GM19099 (cell line): ENCODE data around the gene DGKI.

Experiments used
- POLR2A ChIP-seq: IDR thresholded peaks from 3 replicates; pipeline ENCODE4 v1.6.1; 2011; ENCODE audit warnings: low read depth; ENCODE audit not compliant: insufficient read length; ENCODE audit errors: extremely low read depth

The DGKI gene

DNA sequence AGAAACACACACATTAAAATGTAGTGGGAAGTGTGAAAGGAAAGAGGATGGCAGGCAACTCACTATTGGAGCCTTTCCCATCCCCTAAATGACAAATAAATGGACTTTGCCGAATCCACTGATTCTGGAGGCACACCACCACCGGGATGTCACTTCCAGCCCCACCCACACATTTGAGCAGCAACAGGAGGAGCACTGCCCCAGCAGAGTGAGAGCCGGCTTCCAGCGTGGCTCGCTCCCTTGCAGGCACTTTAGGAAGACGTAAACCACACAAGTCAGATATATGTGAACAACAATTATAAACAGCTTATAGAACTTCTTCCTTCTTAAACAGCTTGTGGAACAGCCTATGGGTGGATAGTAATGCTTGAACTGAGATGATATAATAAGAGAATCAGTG is 191.0 kb downstream of the DGKI start:
- no peak for TF ChIP-seq POLR2A

DNA sequence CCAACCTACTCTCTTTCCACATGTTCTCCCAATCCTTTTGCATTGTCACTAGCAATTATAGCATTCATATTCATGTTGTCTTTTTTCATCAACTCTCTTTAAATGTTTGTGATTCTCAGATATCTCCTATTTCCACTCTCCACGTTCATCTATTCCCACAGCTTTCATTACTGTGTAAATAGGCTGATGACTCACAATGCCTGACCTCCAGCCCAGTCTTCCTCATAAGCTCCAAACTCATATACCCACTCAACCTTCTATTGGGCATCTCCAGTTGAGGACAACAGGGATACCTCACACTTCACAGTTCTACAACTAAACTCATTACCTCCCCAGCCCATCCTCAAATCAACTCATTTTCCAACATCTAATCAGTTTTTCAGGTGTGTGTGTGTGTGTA is 194.1 kb downstream of the DGKI start:
- TF ChIP-seq POLR2A, result no peak

DNA sequence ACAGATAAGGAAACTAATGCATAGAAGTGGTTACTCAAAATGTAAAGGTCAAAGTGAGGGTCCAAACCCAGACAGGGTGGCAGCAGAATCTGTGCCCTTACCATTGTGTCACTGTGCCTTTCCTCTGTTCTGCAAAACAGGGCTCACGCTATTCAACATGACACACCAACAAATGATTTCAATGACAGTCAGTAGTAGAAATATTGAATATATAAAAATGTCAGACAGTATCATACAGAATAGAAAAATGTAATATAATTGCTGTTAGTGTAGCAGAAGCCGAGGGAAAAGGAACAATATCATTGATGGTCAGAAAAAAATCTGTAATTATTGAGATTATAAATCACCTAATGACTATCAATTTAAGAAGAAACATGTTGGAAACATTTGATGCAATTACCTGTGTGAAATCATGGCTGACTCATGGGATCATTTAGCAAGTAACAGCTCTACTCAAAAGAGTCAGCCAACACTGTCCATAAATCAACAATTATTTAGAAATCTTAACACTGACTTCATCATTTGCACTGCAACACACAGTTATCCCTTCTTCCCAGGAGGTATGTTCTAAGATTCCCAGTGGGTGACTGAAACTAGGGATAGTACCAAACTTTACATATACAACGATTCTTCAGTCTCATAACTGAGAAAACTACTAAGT is 198.7 kb downstream of the DGKI start:
- TF ChIP-seq POLR2A, result no peak

DNA sequence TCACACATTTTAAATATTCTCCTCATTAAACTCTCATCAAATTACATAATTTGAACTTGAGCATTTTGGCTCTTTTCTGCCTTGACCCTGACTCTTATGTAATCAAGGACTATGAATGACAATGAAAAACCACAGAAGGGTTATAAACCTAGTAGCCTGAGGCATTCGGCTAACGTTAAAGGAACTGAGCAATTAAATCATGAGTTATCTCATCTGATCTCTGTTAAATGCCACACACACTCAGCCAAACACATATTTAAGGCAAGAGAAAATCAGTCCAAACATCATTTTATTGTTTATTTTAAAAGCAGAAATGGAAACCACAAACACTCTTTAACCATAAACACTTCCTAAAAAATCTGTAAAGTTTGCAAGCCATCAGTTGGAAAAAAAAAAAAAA is 204.3 kb downstream of the DGKI start:
- TF ChIP-seq POLR2A, result no peak

DNA sequence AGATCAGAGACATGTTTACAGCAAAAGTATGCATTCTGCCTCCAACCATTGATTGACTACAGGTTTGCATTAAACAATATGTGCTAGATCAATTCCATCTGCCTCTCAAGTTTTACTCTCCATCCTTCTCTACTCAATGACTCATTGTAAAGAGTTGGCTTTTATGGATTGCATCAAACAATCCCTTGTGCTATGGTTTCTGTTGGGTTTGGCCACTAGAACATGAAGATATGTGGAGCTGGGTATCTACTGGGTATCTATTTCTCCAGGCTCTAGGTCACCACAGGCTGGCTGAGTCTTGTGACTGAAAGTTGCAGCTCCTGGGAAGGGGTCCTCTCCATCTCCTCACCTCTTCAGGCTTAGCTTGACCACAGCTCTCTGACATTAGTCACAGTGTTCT is 204.7 kb downstream of the DGKI start:
- TF ChIP-seq POLR2A, result no peak

DNA sequence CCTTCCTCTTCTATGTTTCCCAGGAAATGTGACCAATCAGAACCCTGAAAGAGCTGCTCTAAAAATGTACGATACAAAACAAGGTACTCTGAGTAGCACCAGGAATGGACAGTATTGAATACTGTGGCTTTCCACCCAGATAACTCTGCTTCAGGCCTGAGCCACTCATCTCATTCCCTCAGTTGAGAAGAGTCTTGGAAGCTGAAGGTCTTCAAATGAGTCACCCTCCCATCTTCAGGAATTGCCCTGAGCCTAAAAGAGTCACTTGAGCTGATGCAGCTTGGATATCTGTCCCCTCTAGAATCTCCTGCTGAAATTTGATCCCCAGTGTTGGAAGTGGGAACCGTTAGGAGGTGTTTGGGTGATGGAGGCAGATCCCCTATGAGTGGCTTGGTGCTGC is 210.4 kb downstream of the DGKI start:
- no peak for TF ChIP-seq POLR2A

DNA sequence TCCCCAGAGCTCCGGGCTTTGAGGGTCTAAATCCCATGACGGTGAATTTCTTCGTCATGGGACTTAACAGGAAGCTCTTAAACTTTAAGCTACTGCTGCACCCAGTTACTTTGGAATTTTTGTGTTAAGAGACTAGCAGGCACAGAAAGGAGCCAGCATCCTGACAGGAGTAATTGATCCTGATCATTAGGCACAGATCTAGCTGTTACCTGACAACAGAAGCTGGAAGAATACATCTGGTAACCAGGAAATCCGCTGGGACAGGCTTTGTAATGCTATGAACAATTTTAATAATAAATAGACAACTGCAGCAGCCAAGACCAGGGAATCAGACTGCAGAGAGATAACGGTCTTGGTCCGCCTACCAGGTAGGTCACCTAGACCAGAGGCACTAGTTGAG is 210.9 kb downstream of the DGKI start:
- TF ChIP-seq POLR2A, result no peak

DNA sequence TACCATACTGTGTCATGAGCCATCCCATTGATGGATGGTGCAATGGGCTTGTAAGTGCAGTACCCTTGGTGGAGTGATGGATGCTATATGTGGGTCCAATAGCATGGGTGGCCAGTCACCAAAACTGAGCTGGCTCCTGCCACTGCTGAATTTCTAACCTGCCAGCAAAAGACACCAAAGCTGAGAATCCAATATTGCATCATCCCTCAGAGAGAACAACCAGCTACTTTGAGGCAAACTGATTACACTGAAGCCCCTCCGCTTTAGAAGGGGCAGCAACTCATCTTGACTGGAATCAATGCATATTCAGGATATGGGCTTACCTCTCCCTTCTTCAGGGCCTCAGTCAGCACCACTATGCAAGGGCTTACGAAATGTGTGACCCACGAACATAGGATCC is 211.6 kb downstream of the DGKI start:
- TF ChIP-seq POLR2A, result no peak

DNA sequence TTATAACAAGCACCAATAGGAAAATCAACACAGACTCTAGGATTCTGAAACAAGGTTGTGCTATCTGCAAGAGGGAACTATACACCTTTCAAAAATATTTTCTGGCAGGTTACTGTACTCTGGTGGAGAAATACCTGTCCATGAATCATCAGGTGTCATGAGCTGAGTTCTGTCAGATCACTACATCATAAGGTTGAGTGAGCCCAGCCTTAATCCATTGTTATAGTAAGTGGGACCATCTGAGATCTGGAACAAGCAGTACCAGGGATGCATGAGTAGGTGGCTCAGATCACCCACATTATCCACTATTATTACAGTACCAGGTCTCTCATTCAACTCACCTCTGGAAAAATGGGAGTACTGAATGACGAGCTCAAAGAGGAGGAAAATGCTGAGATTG is 212.4 kb downstream of the DGKI start:
- TF ChIP-seq POLR2A, result no peak

DNA sequence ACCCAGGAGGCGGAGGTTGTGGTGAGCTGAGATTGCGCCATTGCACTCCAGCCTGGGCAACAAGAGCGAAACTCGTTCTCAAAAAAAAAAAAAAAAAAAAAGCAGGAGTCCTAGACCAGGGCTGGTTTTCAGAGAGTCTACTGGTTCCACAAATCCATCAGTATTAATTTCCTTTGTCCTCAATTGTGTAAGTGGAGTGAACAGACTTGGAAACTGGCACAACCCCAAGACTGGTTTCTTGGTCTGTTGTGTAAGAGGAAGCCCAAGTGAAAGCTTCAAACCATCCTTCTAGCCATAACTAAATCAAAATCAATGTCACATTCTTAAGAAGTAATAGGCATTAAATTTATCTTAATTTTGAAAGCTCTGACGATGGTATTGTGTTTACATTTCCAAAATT is 213.6 kb downstream of the DGKI start:
- no peak for TF ChIP-seq POLR2A

DNA sequence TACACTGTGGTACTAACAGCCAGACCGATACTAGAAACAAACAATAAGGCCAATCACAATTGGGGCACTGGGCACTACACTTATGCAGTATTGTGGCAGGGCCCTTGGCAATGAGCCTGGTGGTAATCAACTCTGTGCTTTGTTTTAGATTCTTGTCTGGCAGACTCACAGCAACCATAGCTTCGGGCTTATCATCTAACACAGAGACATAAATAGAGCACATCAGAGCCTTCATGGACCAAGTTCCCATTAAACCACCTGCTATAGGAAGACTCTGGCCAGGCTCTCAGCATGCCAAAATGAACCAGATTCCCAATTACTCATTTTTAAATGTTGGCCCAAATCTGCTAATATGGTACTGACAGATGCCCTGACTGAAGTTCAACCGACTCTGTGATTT is 218.6 kb downstream of the DGKI start:
- no peak for TF ChIP-seq POLR2A

DNA sequence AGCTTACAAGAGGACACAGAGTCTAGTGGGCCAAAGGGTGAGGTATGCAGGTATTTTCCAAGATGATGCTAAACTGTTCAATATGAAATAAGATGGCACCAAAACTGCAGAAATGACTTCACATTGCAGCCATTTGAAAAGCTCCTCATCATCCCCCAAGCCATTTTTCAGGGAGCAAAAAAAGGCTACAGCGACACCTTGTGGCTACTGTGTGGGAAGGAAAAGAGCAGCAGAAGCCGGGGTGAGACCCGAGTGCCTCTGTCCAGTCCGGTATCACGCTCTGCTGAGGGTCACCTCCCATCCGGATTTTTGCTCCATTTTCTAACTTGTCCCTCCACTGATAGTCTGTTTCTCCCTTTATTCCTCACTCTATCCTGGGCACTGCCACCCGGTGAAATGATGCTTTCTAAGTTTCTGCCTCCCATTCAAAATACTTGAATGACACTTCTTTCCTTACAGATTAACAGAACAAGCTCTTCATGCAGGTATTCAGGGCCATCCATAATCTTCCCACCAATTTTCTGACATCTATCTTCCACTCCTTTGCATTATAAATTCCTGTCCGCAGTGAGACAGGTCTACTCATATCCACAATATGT is 220.2 kb downstream of the DGKI start:
- no peak for TF ChIP-seq POLR2A

DNA sequence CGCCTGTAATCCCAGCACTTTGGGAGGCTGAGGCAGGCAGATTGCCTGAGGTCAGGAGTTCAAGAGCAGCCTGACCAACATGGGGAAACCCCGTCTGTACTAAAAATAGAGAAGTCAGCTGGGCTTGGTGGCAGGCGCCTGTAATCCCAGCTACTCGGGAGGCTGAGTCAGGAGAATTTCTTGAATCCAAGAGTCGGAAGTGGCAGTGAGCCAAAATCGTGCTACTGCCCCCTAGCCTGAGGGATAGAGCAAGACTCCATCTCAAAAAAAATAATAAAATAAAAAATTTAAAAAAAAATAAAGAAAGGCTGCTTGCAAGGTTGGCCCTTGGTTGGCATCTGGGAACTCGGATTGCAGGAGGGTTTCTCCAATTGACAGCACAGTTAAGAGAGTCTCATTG is 221.6 kb downstream of the DGKI start:
- TF ChIP-seq POLR2A, result no peak

DNA sequence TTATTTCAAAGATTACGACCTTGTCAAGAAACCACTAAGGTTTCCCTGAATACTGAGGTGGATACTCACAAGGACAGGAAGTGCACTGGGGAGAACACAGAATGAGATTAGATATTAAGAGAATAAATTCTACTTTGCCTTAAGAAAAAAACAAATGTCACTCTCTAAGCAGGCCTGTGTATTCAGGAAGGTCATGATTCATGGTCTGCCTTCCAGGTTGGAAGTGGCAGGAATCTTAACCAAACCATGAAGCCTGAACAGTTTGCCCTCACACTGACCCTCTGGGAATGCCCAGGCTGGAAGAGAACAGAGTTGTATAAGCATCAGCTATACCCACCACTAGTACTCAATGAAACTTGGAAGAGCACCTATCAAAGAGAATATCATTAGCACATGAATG is 227.6 kb downstream of the DGKI start:
- no peak for TF ChIP-seq POLR2A

DNA sequence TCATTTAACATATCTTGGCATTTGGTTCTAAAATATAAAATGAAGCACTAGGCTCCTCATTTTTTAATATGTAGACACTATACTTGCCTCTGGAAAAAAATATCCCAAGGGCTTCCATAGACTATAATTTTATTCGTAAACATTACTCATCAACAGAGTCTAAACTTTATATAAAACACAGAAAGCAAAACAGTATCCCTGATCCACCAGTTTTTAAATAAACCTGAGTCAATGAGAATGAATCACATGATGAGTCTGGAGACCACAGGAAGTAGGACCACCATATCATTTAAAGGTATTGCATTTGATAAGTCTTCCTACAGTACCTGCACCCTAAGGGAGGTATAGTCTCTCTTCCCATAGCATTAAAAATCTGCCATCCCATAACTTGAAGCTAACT is 228.0 kb downstream of the DGKI start:
- TF ChIP-seq POLR2A, result no peak

DNA sequence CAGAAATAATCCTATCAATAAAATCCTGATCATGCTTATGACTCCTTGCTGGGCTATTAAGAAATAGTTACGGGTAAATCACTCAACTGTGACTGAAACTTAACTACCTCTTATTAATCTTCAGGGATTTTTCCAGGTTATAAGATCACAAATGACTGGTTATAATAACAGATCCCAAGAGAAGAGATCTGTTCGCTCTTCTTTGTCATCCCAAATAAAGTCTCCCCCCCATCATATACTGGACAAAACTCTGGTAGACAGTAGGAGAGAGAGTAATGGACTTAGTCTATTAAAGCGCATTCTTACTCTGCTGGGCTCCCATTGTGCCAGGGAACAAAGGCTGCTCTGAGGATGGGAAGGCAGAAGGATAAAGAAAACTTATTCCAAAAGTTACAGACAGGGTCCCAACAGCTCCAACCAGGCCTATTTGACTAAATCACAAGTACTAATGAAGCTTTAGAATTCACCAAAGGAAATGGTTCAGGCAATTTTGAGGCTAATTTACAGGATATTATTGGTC is 233.7 kb downstream of the DGKI start:
- TF ChIP-seq POLR2A, result no peak

DNA sequence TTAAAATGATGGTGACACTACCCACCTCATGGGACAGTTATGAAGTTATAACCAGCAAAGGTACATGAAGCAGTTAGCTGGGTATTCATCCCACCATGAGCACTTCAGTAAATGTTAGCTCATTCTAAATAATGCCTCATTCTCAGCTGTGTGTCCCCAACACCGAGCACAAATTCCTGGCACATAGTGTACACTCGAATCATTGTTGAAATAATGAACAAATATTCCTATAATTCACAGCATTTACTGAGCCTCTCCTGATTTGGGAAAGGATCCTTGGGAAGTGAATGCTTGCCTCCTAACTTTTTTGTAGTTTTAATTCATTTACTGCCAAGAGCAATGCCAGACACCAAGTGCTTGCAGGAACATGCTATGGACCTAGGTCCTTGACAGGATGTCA is 235.2 kb downstream of the DGKI start:
- TF ChIP-seq POLR2A, result no peak
